SJCRH30 (cell line): ENCODE results near the gene SIM2. TPM values are rescaled to one million over a fixed set of nuclear protein-coding genes. Genes with fewer than 3 reads are reported as not detected.

Experiments used
- DNase-seq, 2 experiments: peaks; one replicate each; pipeline ENCODE4 v3.0.0-alpha.2; 2015 to 2020
- H3K27ac ChIP-seq: fragments of 250-450 bp; sonication (Bioruptor Pico); 2 replicates; pipeline ENCODE4 v1.5.1; 2020; ENCODE audit warnings: mild to moderate bottlenecking, moderate library complexity
- H3K27me3 ChIP-seq: fragments of 250-450 bp; sonication (Bioruptor Pico); 2 replicates; pipeline ENCODE4 v1.5.1; 2020; ENCODE audit warnings: mild to moderate bottlenecking, moderate library complexity
- H3K36me3 ChIP-seq: fragments of 250-450 bp; sonication (Bioruptor Pico); 2 replicates; pipeline ENCODE4 v1.5.1; 2020; ENCODE audit warnings: mild to moderate bottlenecking, moderate library complexity
- H3K4me1 ChIP-seq: fragments of 250-450 bp; sonication (Bioruptor Pico); 2 replicates; pipeline ENCODE4 v1.5.1; 2020; ENCODE audit warnings: mild to moderate bottlenecking, moderate library complexity
- H3K4me3 ChIP-seq: fragments of 250-450 bp; sonication (Bioruptor Pico); 2 replicates; pipeline ENCODE4 v1.5.1; 2020; ENCODE audit warnings: mild to moderate bottlenecking, moderate library complexity
- H3K9me3 ChIP-seq: fragments of 250-450 bp; sonication (Bioruptor Pico); replicated peaks from 2 replicates; pipeline ENCODE4 v1.5.1; 2020; ENCODE audit warnings: mild to moderate bottlenecking, moderate library complexity
- total RNA-seq: library from RNA; depleted of rRNA; stranded (reverse); fragments of >200 nt; shearing (Covaris generic); gene quantifications from 2 replicates; pipeline ENCODE4 v1.2.3, GENCODE V29; 2014

Gene SIM2
- total RNA-seq, 1 experiment from 2014 or later = 0.06 TPM

GRCh38 chr21:36728371-36729111 is 29.6 kb downstream of the SIM2 start:
- Histone ChIP-seq H3K4me3 (no peak overlapping the region), H3K36me3 (no peaks in the 10 kb centered on the region), H3K9me3 (no peaks in the 10 kb centered on the region), H3K4me1 (no peaks in the 10 kb centered on the region), H3K27ac (no peak overlapping the region), H3K27me3 (peaks cover 8% of the 10 kb centered on the region; the same call in 1 of the 2 replicates)
- peak in 1 of 2 experiments; percentile 8 for DNase-seq

- Histone ChIP-seq H3K36me3 (no peaks in the 10 kb centered on the region), H3K27ac (no peak overlapping the region), H3K9me3 (no peaks in the 10 kb centered on the region), H3K4me3 (no peak overlapping the region), H3K27me3 (peaks cover 8% of the 10 kb centered on the region; the same call in 1 of the 2 replicates), H3K4me1 (no peaks in the 10 kb centered on the region)
- DNase-seq = no peak
Measured at GRCh38 chr21:36729310-36729970, 30.5 kb downstream of the SIM2 start.

- no peaks in the 10 kb centered on the region for H3K9me3 ChIP-seq
- no peak for DNase-seq
- H3K27ac ChIP-seq = no peak overlapping the region
- H3K27me3 ChIP-seq = peaks cover 8% of the 10 kb centered on the region; the same call in 1 of the 2 replicates
- no peak overlapping the region for H3K4me3 ChIP-seq
- no peaks in the 10 kb centered on the region for H3K36me3 ChIP-seq
- H3K4me1 ChIP-seq = peaks cover 4% of the 10 kb centered on the region
Measured at GRCh38 chr21:36730291-36731281, 31.7 kb downstream of the SIM2 start.

- no peak for DNase-seq
- Histone ChIP-seq H3K27me3 (peaks cover 8% of the 10 kb centered on the region; the same call in 1 of the 2 replicates), H3K9me3 (no peaks in the 10 kb centered on the region), H3K36me3 (no peaks in the 10 kb centered on the region), H3K4me1 (peaks cover 13% of the 10 kb centered on the region), H3K27ac (no peak overlapping the region), H3K4me3 (no peak overlapping the region)
Measured at GRCh38 chr21:36732217-36732616, 33.3 kb downstream of the SIM2 start.

GRCh38 chr21:36732761-36733160 is 33.8 kb downstream of the SIM2 start:
- Histone ChIP-seq H3K9me3 (no peaks in the 10 kb centered on the region), H3K27me3 (peaks cover 8% of the 10 kb centered on the region; the same call in 1 of the 2 replicates), H3K4me3 (no peak overlapping the region), H3K36me3 (no peaks in the 10 kb centered on the region), H3K4me1 (peaks cover 13% of the 10 kb centered on the region), H3K27ac (no peak overlapping the region)
- DNase-seq = no peak

- no peak overlapping the region for H3K27ac ChIP-seq
- H3K4me3 ChIP-seq = no peak overlapping the region
- peaks cover 13% of the 10 kb centered on the region for H3K4me1 ChIP-seq
- H3K27me3 ChIP-seq = peaks cover 8% of the 10 kb centered on the region; the same call in 1 of the 2 replicates
- H3K36me3 ChIP-seq = no peaks in the 10 kb centered on the region
- H3K9me3 ChIP-seq = no peaks in the 10 kb centered on the region
- DNase-seq = no peak
Measured at GRCh38 chr21:36733857-36734256, 34.9 kb downstream of the SIM2 start.

- Histone ChIP-seq H3K4me1 (peaks cover 13% of the 10 kb centered on the region), H3K36me3 (no peaks in the 10 kb centered on the region), H3K9me3 (no peaks in the 10 kb centered on the region), H3K27ac (no peak overlapping the region), H3K4me3 (no peak overlapping the region), H3K27me3 (peaks cover 3% of the 10 kb centered on the region; the same call in 1 of the 2 replicates)
- DNase-seq = no peak
Measured at GRCh38 chr21:36734367-36735200, 35.7 kb downstream of the SIM2 start.

GRCh38 chr21:36735201-36735515 is 36.2 kb downstream of the SIM2 start:
- no peaks in the 10 kb centered on the region for H3K9me3 ChIP-seq
- DNase-seq = no peak

GRCh38 chr21:36735724-36736320 is 36.9 kb downstream of the SIM2 start:
- Histone ChIP-seq H3K27me3 (no peaks in the 10 kb centered on the region), H3K4me1 (peaks cover 13% of the 10 kb centered on the region), H3K27ac (peak overlapping the region; percentile 41), H3K36me3 (no peaks in the 10 kb centered on the region), H3K4me3 (no peak overlapping the region), H3K9me3 (no peaks in the 10 kb centered on the region)
- peak; percentile 71 to 79 for DNase-seq

More at GRCh38 chr21:36735201-36735515, 36.2 kb downstream of the SIM2 start:
- no peak overlapping the region for H3K4me3 ChIP-seq
- H3K36me3 ChIP-seq = no peaks in the 10 kb centered on the region
- no peaks in the 10 kb centered on the region for H3K27me3 ChIP-seq
- no peak overlapping the region for H3K27ac ChIP-seq
- peaks cover 13% of the 10 kb centered on the region for H3K4me1 ChIP-seq

- no peaks in the 10 kb centered on the region for H3K27me3 ChIP-seq
- H3K9me3 ChIP-seq = no peaks in the 10 kb centered on the region
- peaks cover 13% of the 10 kb centered on the region for H3K4me1 ChIP-seq
- no peak overlapping the region for H3K27ac ChIP-seq
- no peak for DNase-seq
- H3K36me3 ChIP-seq = no peaks in the 10 kb centered on the region
- H3K4me3 ChIP-seq = no peak overlapping the region
Measured at GRCh38 chr21:36738489-36739126, 39.7 kb downstream of the SIM2 start.

GRCh38 chr21:36741506-36741905 is 42.6 kb downstream of the SIM2 start:
- Histone ChIP-seq H3K27me3 (peaks cover 1% of the 10 kb centered on the region; the same call in 1 of the 2 replicates), H3K27ac (no peak overlapping the region)

GRCh38 chr21:36743008-36743407 is 44.1 kb downstream of the SIM2 start:
- no peak overlapping the region for H3K4me3 ChIP-seq
- H3K4me1 ChIP-seq = no peaks in the 10 kb centered on the region
- H3K36me3 ChIP-seq = no peaks in the 10 kb centered on the region
- no peak for DNase-seq
- H3K27me3 ChIP-seq = peaks cover 4% of the 10 kb centered on the region; the same call in 1 of the 2 replicates
- H3K27ac ChIP-seq = no peak overlapping the region
- no peaks in the 10 kb centered on the region for H3K9me3 ChIP-seq

More at GRCh38 chr21:36741506-36741905, 42.6 kb downstream of the SIM2 start:
- Histone ChIP-seq H3K36me3 (no peaks in the 10 kb centered on the region), H3K9me3 (no peaks in the 10 kb centered on the region), H3K4me1 (peaks cover under 1% of the 10 kb centered on the region; the same call in 1 of the 2 replicates), H3K4me3 (no peak overlapping the region)
- no peak for DNase-seq

GRCh38 chr21:36743446-36743845 is 44.5 kb downstream of the SIM2 start:
- no peak overlapping the region for H3K27ac ChIP-seq
- H3K9me3 ChIP-seq = no peaks in the 10 kb centered on the region
- no peaks in the 10 kb centered on the region for H3K4me1 ChIP-seq
- no peak for DNase-seq
- no peak overlapping the region for H3K4me3 ChIP-seq
- H3K36me3 ChIP-seq = no peaks in the 10 kb centered on the region
- peaks cover 4% of the 10 kb centered on the region; the same call in 1 of the 2 replicates for H3K27me3 ChIP-seq
